ENCODE results near the gene LUZP1.
A peak's percentile ranks its signal among the peaks of the same experiment; 100 is the strongest.

The LUZP1 gene

DNA sequence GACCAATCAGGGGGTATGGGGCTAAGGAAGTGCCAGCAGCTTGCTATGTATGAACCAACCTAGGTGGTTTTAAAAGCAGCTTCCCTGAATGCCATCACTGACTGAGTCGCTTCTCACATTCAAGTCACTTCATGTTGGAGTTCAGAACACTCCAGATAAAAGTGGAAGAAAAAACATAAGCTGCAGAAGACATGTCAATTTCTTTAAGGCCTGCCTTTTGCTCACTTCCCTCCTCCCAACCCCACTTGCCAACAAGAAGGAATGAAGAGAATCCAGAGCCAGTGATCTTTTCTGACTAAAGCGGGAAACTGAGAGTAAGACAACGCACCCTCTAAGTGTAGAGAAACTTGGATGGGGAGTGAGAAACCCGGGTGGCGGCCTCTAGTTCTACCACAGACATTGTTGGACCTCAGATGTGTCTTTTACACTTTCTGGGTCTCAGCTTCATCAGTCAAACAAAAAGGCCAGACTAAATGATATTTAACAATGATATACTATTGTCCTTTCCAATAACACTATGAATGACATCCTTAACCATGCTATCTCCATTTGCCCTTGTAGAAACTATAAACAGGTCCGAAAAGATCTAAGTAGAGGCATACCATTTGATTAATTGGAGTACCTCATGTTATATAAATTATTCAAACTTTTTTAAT is 54.1 kb downstream of the LUZP1 start:
- no peak for DNase-seq

DNA sequence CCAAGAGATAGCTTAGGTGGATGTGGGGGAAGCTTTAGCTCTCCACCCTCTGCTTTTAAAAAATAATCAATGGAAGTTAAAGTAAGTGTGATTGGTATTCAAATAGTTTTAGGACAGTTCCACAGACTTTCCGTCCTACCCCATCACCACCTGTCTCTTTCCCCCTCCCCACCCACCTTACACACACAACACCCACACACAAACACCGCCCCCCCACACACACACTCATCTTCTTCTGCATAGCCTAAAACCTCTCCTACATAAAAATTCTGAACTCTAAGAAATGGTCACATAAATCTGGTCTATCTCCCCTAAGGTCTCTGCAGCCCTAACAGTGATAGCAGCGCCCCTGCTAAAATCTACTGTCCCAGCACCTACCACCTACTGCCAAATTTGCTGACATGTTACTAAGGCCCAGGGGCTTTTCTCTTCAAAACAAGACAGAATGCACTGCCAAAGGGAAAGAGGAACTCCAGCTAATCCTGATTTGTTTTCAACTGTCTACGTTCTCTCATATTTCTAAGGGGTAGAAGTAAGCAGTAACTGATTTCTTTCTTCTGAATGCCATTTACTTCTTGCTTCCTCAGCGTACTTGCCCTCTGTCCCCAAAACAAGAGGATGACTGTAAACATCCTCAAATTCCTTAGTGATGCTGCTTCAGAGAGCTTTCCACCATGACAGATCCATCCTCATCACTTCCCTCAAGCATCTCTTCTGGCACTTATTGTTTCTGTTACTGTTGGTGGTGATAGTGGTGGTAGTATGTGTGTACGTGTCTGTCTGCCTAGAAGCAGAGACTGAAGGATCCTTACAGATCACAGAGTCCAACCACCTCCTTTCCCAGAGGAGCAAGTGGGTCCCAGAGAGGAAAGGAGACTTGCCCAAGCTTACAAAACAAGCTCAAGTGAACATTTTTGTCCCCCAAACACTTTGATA is 56.8 kb downstream of the LUZP1 start:
- DNase-seq, result no peak

DNA sequence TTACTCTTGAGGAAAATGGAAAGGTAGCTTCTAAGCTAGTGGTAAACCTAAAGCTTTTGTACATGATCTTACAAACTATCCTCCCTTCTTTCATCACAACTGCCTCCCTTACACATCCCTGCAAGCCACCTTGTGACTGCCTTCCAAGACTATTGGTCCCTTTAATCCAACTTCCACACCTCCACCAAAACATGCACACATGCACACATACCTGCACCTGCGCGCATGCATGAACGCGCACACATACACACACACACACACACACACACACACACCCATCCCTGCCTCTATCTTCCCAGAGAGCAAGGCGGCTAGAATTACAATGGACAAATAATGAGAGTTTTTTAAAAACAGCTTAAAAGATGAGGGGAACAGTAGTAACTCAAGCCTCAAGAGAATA is 58.3 kb downstream of the LUZP1 start:
- no peak for DNase-seq

DNA sequence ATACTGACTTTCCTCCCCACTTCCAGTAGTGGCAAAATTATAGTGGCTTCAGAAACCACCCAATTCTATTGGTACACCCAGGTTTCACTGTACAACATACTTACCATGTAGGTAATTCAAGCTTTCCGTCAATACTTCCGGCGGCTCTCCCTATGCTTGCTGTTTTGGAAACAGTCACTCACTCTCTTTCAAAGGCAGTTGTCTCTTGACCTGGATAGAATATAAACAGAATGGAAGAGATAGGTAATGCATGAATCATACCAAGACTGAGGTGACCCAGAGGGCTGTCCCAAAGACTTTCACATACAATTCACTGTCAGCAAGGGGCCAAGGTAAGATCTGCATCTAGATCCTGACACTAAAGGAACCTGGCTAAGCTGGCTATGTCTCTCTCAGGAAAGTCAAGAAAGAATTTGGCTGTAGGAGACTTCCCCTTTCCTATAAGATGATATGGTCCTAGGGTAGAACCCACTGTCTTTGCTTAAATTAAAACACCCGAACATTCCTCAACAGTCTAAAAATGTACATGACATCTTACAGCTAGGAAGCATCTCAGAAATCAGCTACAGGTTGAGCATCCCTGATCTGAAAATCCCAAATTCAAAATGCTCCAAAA is 59.6 kb downstream of the LUZP1 start:
- no peak for DNase-seq

DNA sequence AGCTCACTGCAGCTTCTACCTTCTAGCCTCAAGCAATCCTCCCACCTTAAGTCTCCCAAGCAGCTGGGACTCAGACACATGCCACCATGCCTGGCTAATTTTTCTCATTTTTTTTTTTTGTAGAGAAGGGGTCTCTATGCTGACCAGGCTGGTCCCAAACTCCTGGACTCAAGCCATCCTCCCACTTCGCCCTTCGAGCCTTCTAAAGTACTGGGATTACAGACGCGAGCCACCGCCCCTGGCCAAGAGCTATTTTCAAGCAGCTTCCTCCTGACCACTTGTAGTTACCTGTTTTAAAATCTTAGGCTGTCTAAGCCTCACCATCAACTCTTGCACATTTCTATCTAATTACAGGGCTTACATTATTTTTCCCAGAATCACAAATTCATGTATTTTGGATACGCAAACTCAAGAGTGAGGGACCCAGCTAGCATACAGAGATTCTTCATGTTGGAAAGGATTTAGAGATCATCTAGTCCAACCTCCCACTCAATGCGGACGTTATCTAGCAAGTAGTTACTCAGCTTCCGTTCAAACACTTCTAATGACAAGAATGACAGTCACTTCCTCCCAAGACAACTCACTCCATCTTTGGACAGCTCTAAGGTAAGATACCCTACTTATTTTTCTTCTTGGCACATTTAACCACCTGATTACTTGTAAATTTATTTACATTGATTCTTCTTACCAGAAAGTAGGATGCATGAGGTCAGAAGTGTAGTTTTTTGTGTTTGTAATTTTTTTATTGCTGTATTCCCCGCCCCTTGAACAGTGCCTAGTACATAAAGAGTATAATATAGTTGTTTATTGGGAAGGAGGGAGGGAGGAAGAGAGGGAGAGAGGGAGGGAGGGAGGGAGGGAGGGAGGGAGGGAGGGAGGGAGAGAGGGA is 65.4 kb downstream of the LUZP1 start:
- no peak for DNase-seq

DNA sequence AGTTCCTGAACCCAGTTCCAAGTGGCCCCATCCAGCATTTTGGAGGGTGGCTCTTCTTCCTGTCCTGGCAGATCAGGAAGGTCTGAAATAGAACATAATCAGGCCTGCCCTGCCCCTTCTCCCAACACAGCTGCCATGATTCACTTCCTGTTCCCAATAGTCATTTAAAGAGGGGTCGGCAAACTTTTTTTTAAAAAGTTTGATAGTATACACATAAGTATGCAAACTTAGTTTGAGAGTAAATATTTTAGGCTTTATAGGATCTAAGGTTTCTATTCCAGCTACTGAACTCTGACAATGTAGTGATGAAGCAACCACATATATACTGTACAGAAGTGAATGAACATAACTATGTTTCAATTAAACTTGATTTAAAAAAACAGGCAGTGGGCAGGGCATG is 66.4 kb downstream of the LUZP1 start:
- DNase-seq, result no peak

DNA sequence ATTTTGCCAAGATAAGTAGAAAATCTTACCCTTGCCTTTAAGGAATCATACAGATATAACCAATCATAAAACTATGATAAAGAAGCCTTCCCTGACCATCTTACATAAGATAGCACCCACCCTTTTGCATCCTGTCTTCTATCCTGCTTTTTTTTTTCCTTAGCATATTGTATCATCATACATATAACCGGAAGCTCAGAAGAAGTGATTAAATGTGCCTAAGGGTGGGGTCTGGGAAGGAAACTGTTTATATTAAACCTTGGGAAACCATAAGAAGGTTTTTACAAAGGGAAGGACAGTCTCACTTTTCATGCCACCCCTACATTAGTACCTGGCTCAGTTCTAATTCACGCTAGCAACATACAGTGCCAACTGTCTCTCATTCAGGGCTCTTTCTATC is 66.8 kb downstream of the LUZP1 start:
- DNase-seq, result no peak

DNA sequence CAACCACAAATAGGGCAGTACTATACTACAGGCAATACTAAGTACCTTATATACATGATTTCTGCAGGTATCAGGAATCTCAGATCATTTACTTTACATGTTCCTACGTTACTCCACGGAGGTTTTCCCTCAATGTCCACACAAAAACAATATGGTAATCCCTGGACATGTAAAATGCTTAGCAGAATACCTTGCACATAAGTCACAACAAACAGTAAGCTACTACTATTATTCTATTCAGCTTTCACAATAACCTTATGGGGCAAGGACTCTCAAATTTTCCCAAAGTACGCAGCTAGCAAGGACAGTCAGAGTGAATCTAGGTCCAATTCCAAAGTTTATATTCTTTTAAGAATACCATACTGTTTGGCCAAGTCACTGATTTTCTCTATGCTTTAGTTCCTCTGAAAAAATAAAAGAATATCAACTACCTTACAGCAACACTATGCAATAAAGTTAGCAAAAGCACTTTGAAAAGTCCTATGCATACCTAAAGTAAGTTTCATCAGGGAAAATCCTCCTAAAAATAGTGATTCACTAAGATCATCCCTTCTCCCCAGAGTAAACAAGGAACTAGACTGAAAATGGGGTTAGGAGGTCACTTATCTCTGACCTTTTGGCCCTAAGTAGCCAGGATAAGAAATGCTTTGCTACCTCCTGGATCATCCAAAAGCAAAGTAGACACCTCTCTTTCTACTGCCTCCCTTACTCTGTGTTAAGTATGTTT is 67.4 kb downstream of the LUZP1 start:
- DNase-seq, result no peak

DNA sequence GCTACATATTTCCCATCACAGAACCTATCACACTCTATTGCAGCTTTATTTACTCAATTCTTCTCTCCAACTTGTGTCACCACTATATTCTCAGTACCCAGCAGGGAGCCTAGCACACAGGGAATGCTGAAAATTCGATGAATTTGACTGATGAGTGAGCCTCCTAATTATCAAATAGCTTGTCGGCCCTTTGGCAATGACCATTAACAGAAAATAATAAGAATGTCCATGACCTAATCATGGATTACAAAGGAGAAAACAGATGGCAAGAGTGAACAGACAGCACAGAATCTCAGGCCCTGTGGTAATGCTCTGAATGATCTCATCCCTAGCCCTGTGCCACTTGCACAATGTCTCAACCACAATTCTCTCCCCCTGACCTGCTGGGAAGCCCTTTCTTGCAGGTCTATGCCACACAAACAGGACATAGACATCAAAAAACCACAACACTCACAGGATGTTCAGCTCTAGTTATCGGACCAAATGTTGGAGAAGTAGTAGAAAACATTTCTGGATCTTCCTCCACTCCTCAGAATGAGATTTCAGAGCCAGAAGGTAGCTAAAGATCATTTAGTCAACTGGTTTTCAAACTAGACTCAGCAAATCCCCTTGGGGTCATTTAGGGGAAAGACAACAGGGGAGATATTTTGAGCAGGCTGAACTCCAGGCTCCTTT is 68.4 kb downstream of the LUZP1 start:
- DNase-seq, result no peak

DNA sequence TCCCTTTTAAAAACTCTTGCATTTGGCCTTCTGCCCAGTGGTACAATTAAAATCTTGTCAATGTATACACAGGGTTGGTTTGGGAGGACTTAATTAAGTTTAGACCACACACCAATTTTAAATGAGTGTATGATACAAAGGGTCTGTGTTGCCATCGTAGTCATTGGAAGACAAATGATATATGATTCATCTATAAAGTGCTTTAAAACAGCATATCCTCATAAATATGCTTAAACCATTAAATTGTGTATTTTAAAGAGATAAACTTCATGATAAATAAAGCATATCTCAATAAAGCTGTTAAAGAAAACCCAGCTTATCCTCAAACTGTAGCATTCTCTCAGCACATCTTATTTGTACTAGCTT is 69.5 kb downstream of the LUZP1 start:
- no peak for DNase-seq

DNA sequence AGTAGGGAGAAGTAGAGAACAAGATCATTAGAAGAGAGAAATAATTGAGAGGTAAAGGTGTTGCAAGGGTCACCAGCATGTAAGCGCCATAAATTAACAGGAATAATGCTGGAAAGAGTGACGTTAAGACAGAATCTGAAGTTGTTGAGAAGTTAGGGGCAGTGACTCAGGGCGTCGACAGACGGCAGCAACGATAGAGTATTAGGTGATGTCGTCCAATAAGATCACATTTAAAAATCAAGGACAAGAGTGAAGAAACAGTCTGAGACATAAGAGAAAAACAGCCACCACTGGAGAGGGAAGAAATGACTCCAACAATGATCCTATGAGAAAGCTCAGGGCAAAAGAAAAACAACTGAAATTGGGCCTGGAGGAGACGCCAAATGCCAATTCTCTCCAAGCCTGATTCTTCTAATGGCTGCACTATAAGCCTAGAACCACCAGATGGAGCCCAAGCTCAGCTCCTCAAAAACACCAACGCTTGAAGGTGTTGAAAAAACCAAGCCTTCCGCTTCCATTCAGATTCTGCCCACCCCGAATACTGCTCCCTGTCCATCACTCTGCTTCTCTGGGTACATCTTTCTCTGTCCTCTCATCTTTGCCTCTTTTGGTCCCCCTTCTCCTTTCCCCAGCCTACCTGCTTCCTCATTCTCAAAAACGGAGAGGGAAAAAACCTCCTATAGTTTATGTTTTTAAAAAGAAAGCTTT is 70.0 kb downstream of the LUZP1 start:
- peak; percentile 11 for DNase-seq

DNA sequence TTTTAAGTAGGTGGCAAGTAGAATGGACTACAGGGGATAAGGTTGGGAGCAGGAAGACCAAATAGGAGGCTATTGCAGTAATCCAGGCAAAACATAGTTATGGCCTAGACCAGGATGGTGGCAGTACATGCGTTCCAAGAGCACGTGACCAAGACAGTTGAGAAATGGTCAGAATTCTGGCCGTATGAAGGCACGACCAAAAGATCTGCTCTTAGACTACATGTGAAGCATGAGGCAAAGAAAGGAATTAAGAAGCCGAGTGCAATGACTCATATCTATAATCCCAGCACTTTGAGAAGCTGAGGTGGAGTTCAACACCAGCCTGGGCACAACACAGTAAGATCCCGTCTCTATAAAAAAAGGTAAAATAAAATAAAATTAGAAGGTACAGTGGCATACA is 71.3 kb downstream of the LUZP1 start:
- no peak for DNase-seq

DNA sequence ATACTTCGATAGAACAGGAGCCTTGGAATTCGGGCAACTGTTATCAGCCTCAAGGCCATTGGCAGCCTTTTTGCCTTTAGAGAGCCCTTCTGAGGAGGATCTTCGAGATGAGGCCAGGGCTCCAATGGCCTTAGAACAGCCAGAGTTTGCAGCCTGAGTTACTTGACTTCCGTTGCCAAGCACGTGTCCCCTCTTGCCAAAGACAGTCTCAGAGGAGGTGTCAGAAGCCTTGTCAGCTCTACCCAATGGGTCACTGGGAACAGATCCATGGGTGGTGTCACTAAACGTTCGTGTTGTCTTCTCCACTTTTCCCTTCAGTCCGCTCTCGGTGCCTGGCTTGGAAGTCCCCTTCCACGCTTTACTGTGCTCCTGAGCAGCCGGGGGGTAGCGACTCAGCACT is 76.2 kb downstream of the LUZP1 start:
- DNase-seq, result no peak

DNA sequence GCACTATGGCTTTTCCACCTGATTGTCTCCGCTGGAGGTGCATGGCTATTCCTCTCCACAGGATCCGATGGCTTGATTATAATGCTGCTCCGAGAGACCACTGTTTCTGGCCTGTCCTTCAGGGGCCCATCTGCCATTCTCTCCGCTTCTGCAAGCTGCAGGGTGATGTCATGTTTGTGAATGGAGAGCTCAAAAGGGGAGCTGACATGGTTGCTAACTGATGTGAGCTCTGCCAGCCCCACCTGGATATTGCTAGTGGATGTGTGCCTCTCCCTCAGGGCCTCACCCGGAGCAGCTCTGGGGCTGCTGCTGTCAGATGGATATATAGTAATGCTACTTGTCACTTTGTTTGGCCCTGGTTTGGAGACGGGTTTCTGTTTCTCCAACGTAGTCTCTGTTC is 77.1 kb downstream of the LUZP1 start:
- no peak for DNase-seq

DNA sequence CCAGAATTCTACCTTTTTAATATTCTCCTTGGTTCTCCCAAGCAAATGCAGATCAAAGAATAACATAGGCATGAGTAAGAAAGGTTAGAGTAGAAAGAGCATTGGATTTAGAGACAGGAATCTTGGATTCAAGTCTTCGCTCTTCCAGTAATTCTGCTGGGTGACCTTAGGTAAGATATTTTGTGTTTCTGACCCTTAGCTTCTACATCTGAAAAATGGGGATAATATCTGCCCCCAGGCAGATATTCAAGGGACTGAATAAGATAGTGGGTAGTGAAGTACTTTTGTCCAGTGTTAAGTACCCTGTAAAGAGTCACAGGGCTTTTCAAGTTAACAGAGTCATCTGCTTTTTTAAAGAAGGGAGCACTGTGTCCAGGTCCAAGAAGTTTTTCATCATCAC is 78.6 kb downstream of the LUZP1 start:
- DNase-seq, result no peak

DNA sequence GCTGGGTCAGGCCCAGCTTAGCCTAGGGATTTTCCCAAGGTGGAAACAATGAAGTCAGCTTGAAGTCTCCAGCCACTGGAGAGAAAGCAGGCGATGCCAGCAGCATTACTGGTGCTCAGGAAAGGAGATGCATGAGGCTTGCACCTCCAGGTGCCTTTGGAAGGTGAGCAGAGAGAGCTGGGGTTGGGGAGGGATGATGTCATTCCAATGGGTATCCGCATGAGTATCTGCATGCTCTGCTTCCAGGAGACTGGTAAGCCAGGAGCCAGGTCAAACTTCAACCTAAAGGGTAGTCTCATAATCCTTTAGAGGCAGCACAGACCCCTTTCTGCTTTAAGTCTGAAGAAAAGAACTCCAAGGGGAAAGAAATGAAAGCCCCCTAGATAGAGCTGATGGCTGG is 80.6 kb downstream of the LUZP1 start:
- no peak for DNase-seq

DNA sequence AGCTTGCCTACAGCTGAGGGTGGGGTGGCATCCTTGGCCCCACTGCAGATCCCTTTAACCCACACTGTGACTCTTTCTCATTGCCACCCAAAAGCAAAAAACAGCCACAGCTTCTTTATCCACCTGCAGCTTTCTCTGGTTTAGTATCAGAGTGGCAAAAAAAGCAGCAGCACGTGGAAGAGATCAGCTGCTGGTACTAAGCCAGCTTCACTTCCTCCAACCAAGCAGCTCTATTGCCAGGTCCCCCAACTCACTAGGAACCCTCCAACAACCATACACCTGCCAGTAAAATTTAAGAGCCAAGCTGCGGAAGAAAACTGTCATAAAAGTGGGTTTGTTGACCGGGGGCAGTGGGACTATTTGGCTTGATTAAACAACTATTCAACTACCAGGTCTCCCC is 83.0 kb downstream of the LUZP1 start:
- DNase-seq, result no peak

DNA sequence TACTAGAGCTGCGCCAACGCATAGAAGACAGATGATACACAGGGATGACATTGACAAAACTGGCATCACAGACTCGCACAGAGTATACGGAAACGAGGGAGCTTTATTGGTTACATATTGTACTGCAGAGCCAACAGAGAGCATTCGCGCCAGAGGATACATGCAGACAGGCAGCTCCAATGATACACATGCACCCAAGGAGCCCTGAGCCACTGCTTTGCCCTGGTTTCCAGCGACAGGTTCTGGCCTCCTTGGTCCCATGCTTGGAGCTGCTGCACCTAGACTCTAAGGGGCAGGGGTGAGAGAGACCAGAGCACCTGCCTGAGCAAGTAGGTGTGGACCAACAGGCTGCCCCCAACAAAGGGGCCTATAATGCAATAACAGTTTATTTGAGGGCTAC is 83.8 kb downstream of the LUZP1 start:
- DNase-seq, result no peak

DNA sequence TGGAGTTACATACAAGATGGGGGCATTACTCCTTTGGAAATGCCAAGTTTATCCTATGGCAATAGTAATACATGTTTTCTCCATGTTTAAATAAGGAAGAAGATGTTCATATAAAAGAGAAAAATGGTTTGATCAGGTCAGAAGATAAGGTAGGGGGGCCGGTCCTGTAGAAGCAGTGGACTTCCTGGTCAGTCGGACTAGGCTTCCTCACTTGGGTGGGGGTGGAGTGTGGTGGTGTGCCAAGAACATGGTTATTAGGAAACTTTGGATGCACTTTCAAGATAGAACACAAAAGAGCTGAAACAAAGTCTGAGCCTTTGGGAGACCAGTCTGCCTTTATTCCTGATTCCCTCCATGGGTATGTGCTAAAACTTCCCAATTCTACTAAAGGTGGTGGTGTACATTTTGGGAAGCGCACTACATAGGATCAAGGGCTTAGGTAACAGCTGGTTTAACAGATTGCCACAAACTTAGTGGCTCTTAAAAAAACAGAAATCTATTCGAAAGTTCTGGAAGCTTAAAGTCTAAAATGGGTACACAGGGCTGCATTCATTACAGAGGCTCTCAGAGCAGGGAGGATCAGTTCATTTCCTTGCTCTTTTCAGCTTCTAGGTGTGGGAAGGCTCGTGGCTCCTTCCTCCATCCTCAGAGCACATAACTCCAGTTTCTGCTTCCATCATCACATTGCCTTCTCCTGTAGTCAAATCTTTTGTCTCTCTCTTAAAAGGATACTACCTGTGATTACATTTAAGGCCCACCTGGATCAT is 84.8 kb downstream of the LUZP1 start:
- DNase-seq, result no peak

DNA sequence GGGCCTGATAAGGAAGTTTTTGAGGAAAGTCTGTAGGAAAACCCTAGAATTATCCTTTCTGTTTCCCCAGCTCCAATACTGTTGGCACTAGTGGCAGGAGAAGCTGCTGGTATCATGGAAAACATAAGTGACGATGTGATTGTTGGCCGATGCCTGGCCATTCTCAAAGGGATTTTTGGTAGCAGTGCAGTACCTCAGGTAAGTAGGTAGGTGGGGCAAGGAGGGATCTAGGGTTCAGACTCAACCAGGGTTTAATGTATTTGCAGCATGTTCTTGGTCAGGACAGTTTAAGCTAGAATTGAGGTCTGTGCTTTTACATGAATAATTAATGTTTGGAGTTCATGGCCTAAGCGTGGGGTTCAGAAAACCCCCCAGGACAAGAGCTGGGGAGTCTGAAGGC is 87.3 kb downstream of the LUZP1 start:
- no peak for DNase-seq

Data from NCI-H1048 (cell line).